C4-2B (cell line): ENCODE measurements around the gene SAMHD1.

Source experiments
- ZFX ChIP-seq: fragments of 450-650 bp; IDR thresholded peaks from 2 replicates; pipeline ENCODE4 v1.6.1; 2017
- TF ChIP-seq, protein P1 (sequence below): fragments of 450-650 bp; conservative IDR thresholded peaks from 2 replicates; pipeline ENCODE4 v1.5.1; 2017; ENCODE audit warnings: mild to moderate bottlenecking

DNA sequence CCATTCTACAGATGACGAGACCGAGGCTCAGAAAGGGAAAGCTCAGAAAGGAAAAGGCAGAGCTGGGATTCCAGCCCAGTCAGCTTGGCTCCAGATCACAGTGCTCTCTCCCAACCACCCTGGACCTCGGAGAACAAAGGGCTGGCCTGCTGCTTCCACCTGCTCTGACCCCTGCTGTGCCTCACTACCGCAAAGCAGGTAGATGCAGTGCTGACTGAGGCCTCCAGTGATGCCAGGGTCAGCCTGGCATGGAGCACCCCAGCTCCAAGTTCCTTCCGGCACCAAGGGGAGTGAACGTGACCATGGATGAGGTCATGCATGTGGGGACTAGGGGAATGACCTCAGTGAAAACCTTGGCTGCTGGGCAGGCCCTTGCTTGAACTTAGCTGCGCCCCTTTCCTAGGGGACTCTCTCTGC lies 96.3 kb downstream of the SAMHD1 start:
- TF ChIP-seq, protein P1, sequence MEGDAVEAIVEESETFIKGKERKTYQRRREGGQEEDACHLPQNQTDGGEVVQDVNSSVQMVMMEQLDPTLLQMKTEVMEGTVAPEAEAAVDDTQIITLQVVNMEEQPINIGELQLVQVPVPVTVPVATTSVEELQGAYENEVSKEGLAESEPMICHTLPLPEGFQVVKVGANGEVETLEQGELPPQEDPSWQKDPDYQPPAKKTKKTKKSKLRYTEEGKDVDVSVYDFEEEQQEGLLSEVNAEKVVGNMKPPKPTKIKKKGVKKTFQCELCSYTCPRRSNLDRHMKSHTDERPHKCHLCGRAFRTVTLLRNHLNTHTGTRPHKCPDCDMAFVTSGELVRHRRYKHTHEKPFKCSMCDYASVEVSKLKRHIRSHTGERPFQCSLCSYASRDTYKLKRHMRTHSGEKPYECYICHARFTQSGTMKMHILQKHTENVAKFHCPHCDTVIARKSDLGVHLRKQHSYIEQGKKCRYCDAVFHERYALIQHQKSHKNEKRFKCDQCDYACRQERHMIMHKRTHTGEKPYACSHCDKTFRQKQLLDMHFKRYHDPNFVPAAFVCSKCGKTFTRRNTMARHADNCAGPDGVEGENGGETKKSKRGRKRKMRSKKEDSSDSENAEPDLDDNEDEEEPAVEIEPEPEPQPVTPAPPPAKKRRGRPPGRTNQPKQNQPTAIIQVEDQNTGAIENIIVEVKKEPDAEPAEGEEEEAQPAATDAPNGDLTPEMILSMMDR = no peak
- TF ChIP-seq ZFX = no peak
